GM12891 (cell line): Measurements from ENCODE around the gene LSM7.
A peak's percentile ranks its signal among the peaks of the same experiment; 100 is the strongest.

Experiments used
- DNase-seq: peaks from one replicate; pipeline ENCODE4 v3.0.0; 2011; ENCODE audit warnings: low spot score; ENCODE audit not compliant: insufficient read length
- FAIRE-seq: peaks from 2 replicates; lab custom pipeline; 2011; peaks lifted over from hg19 to GRCh38; lab: Jason Lieb, UNC
- PAX5 ChIP-seq: IDR thresholded peaks from 2 replicates; pipeline ENCODE4 v1.6.1; 2011; ENCODE audit warnings: low read length, moderate library complexity, mild to moderate bottlenecking; ENCODE audit not compliant: insufficient read depth, severe bottlenecking
- POLR2A ChIP-seq: IDR thresholded peaks from 2 replicates; pipeline ENCODE4 v1.6.1; 2011; ENCODE audit warnings: low read depth, low read length, control low read depth
- POLR2AphosphoS5 ChIP-seq: IDR thresholded peaks from 2 replicates; pipeline ENCODE4 v1.6.1; 2011; ENCODE audit warnings: low read depth, low read length, control low read depth
- POU2F2 ChIP-seq: IDR thresholded peaks from 2 replicates; pipeline ENCODE4 v1.6.1; 2011; ENCODE audit warnings: low read depth, mild to moderate bottlenecking, control low read depth, low read length, moderate library complexity
- SPI1 ChIP-seq: IDR thresholded peaks from 2 replicates; pipeline ENCODE4 v1.6.1; 2011; ENCODE audit warnings: low read depth, low read length, control low read depth
- TAF1 ChIP-seq: IDR thresholded peaks from 2 replicates; pipeline ENCODE4 v1.6.1; 2011; ENCODE audit warnings: low read depth, low read length, control low read depth

Gene LSM7

DNA sequence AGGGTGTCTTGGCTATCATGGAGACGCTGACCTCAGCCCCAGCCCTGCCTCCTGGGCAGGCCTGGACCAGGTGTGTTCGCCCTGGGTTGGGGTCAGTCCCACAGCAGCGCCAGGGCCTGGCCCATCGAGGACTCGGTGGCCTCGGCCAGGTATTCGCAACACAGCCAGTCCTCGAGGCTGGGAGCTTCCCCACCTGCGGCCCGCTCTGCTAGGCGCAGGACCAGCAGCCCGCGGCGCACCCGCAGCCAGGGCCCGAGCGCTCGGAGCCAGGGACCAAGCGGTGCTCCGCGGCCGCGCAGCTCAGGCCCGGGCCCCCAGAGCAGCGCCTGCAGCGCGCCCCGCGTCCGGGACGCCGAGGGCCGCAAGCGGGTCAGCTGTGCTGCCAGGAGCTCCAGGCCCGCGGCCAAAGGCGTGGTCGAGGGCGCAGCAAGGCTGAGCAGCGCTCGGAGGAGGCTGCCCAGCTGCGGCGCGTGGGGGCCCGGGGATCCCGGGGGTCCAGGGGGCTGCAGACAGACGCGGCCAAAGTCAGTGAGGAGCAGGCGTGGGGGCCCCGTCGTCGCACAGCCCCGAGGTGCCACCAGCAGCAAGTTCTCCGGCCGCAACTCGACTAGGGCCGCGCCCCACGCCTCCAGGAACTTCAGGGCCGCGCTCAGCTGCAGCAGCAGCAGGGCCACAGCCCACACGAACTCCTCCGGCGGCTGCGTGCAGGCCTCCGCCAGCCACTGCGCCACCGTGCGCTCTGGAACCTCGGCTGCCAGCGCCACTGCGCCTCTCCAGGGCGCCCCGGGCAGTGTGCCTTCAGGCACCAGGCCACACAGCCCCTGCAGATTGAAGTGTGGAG is 52.6 kb downstream of the LSM7 start:
- TF ChIP-seq SPI1 (no peak), PAX5 (no peak), POU2F2 (no peak), POLR2AphosphoS5 (no peak; the same call in 1 of the 2 replicates), POLR2A (no peak), TAF1 (no peak)
- FAIRE-seq = no peak
- DNase-seq = no peak

DNA sequence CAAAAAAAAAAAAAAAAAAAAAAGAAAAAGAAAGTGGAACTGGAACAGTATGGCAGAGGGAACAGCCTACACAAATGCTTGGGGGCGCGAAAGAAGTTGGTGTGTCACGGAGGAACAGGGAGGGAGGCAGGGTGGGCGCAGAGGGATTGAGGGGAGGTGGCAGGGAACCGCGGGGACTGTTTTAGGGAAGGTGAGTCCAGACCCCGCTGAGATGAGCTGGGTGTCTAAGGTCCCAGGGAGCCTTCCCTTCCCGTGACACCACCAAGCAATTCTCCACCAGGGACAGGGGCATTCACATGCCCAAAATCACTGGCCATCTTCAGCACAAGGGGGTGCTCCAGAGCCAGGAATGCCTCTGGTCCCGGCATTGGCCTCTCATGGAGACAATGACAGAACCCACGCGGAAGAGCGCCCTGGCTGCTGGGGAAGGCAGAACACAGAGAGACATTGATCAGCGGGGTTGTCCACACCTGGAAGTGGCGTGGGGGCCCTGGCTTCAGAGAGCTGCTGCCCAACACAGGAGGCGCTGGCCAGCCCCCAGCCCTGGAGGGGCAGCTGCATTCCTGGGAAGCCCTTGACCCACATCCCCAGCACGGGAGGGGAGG is 53.4 kb downstream of the LSM7 start:
- peak; percentile 77 for FAIRE-seq
- no peak for DNase-seq
- TF ChIP-seq POLR2A (peak; percentile 54), TAF1 (no peak), PAX5 (no peak), POU2F2 (peak; percentile 7; the same call in 1 of the 2 replicates), POLR2AphosphoS5 (peak; percentile 64)

DNA sequence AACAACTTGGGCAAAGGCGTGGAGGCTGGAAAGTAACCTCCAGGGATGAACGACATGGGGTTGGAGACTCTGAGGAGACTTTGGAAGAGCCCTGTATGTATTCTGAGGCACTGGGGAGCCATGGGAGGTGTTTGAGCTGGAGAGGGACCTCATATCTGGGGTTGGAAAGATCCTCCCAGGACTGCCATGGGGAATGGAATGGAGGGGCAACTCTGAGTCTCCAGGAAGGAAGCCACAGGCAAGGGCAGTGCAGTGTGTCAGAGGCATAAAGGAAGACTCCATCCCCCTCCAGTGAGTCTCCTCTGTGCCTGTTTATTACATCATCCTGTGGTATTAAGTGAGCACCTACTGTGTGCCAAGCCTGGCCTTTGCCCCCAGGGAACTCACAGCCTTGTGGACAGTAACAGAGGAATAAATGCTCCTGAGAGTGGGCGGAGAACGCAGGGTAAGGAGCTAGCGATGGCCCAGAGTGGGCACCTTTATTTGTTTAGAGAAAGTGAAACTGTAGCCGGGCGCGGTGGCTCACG is 54.1 kb downstream of the LSM7 start:
- no peak for TF ChIP-seq PAX5
- TF ChIP-seq POLR2A = peak; percentile 35; the same call in 1 of the 2 replicates
- DNase-seq (no peak), FAIRE-seq (no peak)

DNA sequence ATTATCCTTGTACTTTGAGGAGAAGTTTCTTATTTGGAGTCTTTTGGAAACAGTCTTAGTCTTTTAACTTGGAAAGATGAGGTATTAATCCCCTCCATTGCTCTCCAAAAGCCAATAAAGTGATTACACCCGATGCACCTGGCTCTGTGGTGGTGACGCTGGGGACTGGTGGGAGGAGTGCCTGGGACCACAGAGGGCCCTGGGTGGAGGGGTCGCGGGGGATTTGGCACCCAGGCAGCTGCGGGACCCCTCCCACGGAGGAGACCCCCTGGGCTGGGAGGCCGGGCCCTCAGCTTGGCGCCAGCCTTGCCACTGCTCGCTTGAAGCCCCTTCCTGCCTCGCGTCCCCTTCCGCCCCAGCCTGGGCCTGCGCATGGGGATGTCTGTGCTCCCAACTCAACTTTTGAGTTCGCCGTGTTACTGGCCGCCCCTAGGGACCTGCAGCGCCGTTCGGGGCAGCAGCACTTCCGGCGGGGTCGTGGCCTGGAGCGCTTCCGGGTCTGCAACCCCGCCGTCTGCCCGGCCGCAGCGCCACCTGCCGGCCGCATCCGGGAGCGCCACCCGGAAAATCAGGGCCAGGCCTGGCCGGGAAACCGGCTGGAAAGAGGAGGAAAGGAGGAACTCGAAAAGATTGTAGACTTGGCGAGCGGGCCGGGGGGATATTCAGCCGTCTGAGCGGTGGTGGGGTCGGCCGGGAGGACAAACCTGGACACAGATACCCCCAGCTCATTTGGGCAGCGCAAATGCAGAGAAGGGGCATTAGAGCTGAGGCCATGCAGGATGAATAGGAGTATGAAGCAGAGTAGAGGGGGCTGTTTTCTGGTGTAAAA is 54.8 kb downstream of the LSM7 start:
- FAIRE-seq (peak; percentile 93), DNase-seq (peak; percentile 97)
- TF ChIP-seq POLR2AphosphoS5 (peak; percentile 77), SPI1 (no peak), TAF1 (0 out of 2 replicates have a peak, but pooled peaks have one; percentile 5), POU2F2 (peak; percentile 65; the same call in 1 of the 2 replicates), POLR2A (peak; percentile 43; the same call in 1 of the 2 replicates), PAX5 (peak; percentile 72)
